Tibial nerve (tissue), 3 donors: ENCODE measurements around the gene FBLN1.
"Not testable (repeated sequence)": the region's sequence is repeated elsewhere in the genome, so short reads cannot be mapped to it uniquely, and the experiment has no call there.

Source experiments
- CTCF ChIP-seq, 5 experiments: fragments of 200-600 bp in 3 of 5; fragments of 450-650 bp in 2 of 5; sonication (generic) in 3 of 5; IDR thresholded peaks; one replicate each; pipeline ENCODE4 v1.5.1; 2016 to 2019; ENCODE audit warnings: antibody characterized with exemption in 5 of 5, mild to moderate bottlenecking in 3 of 5, moderate library complexity in 2 of 5
- POLR2A ChIP-seq, 2 donors: fragments of 450-650 bp; IDR thresholded peaks; one replicate each; pipeline ENCODE4 v1.6.1; 2017; ENCODE audit warnings: antibody characterized with exemption in 2 of 2, mild to moderate bottlenecking in 2 of 2, moderate library complexity in 2 of 2

GRCh38 chr22:45560761-45561160, 58.1 kb downstream of the FBLN1 start:
- not testable (repeated sequence) for TF ChIP-seq CTCF, POLR2A (IDR thresholded peaks at IDR 0.05)
